Fibroblast of skin of right quadriceps (primary cell): ENCODE measurements around the gene KIN.
"Not testable (repeated sequence)": the region's sequence is repeated elsewhere in the genome, so short reads cannot be mapped to it uniquely, and the experiment has no call there.

ENCODE experiments used
- DNase-seq: peaks from one replicate; pipeline ENCODE4 v3.0.0-alpha.2; 2013

Gene KIN

GRCh38 chr10:7722927-7723529, 64.8 kb downstream of the KIN start:
- DNase-seq, result no peak

- no peak for DNase-seq
Measured at GRCh38 chr10:7720478-7720877, 67.3 kb downstream of the KIN start.

- no peak for DNase-seq
Measured at GRCh38 chr10:7718685-7719084, 69.1 kb downstream of the KIN start.

GRCh38 chr10:7717767-7718166, 70.0 kb downstream of the KIN start:
- DNase-seq, result no peak

- DNase-seq, result no peak
Measured at GRCh38 chr10:7715515-7715914, 72.3 kb downstream of the KIN start.

GRCh38 chr10:7711075-7711474, 76.7 kb downstream of the KIN start:
- DNase-seq, result not testable (repeated sequence)

GRCh38 chr10:7710446-7710845, 77.3 kb downstream of the KIN start:
- DNase-seq, result no peak

GRCh38 chr10:7708832-7709231, 79.0 kb downstream of the KIN start:
- no peak for DNase-seq

GRCh38 chr10:7707858-7708622, 79.8 kb downstream of the KIN start:
- no peak for DNase-seq

GRCh38 chr10:7707102-7707501, 80.7 kb downstream of the KIN start:
- DNase-seq, result no peak

- no peak for DNase-seq
Measured at GRCh38 chr10:7706534-7707073, 81.2 kb downstream of the KIN start.

- no peak for DNase-seq
Measured at GRCh38 chr10:7705341-7705740, 82.5 kb downstream of the KIN start.

GRCh38 chr10:7704071-7705016, 83.4 kb downstream of the KIN start:
- no peak for DNase-seq

GRCh38 chr10:7703140-7703539, 84.7 kb downstream of the KIN start, which contains the start of gene ITIH2:
TSS of gene ITIH2 (plus strand) at chr10:7703316. CDS start at chr10:7703435, 119 bp downstream.
- no peak for DNase-seq

- DNase-seq, result no peak
Measured at GRCh38 chr10:7702288-7702812, 85.4 kb downstream of the KIN start.

GRCh38 chr10:7701158-7701742, 86.5 kb downstream of the KIN start:
- no peak for DNase-seq
